Stomach smooth muscle (tissue), 2 donors: ENCODE measurements around the gene FCGR2B.
"Not testable (repeated sequence)": the region's sequence is repeated elsewhere in the genome, so short reads cannot be mapped to it uniquely, and the experiment has no call there.

Experiments used
- H3K27ac ChIP-seq: one replicate; pipeline ENCODE4 v1.7.0; 2013; ENCODE audit warnings: mild to moderate bottlenecking, low read length, inconsistent platforms
- H3K27me3 ChIP-seq, 2 donors: one replicate each; pipeline ENCODE4 v1.7.0; 2013; ENCODE audit warnings: low read length in 2 of 2; ENCODE audit not compliant: insufficient read depth in 2 of 2, control insufficient read depth in 1 of 2
- H3K36me3 ChIP-seq, 2 donors: one replicate each; pipeline ENCODE4 v1.7.0; 2013; ENCODE audit warnings: low read length in 2 of 2; ENCODE audit not compliant: control insufficient read depth in 2 of 2, insufficient read depth in 2 of 2
- H3K4me1 ChIP-seq: one replicate; pipeline ENCODE4 v1.7.0; 2013; ENCODE audit warnings: low read length; ENCODE audit not compliant: control insufficient read depth, insufficient read depth
- H3K4me3 ChIP-seq, 2 donors: one replicate each; pipeline ENCODE4 v1.7.0; 2013; ENCODE audit warnings: low read length in 2 of 2
- H3K9ac ChIP-seq, 2 donors: one replicate each; pipeline ENCODE4 v1.7.0; 2013; ENCODE audit warnings: low read length in 2 of 2, mild to moderate bottlenecking in 1 of 2
- H3K9me3 ChIP-seq, 2 donors: one replicate each; pipeline ENCODE4 v1.7.0; 2013; ENCODE audit warnings: low read length in 2 of 2; ENCODE audit not compliant: control insufficient read depth in 2 of 2
- donor health status: healthy.
- donor health status: Pancreatic carcinoma.

FCGR2B gene

DNA sequence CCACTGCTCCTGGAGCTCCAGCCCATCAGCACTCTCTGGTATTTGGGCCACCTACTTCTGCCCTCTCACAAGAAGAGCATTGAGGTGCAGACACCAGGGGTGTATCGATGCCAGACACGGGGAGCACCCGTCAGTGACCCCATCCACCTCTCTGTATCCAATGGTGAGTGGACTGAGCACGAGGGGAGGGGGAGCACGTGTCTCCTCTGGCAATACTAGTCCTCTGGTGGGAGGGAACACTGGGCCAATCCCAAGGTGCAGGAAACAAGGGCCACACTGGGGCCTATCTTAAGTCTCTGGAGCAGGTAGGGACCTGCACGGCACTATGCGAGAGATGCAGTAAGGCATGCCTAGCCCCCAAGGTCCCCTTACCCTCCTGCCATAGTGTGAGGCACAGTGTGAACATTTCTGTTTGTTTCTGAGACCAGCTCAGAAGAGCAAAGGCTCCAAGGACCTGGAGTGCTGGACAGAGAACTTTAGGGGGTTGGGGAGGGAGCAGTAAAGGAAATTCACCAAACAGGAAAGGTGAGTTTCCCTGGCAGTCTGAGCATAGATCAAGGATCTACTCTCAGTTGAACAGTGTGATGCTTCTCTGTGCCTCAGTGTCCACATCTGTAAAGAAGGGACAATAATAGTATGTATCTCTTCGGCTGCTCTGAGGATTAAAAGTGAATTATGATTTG is 60.7 kb downstream of the FCGR2B start:
- Histone ChIP-seq H3K9me3 (no peaks in the 10 kb centered on the region), H3K27ac (no peak overlapping the region), H3K9ac (no peak overlapping the region), H3K4me1 (peaks cover 18% of the 10 kb centered on the region), H3K27me3 (peaks cover 9% of the 10 kb centered on the region in 2 donors), H3K4me3 (no peak overlapping the region), H3K36me3 (no peaks in the 10 kb centered on the region)

DNA sequence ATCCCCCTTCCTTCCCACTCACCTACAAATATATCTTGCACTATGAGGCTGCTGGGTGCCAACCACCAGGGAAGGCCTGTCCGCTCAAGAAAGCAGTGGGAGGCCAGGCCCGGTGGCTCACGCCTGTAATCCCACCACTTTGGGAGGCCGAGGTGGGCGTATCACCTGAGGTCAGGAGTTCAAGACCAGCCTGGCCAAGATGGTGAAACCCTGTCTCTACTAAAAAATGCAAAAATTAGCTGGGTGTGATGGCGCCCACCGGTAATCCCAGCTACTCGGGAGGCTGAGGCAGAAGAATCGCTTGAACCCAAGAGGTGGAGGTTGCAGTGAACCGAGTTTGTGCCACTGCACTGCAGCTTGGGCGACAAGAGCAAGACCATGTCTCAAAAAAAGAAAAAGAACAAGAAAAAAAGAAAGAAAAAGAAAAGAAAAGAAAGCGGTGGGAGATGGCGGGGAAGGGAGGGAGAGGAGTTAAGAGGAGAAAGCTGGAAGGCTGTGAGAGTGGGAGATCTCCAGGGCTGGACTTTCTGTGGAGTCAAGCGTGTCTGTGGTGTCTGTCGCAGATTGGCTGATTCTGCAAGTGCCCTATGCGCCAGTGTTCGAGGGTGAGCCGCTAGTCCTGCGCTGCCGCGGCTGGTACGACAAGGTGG is 62.4 kb downstream of the FCGR2B start:
- Histone ChIP-seq H3K4me1 (peaks cover 18% of the 10 kb centered on the region), H3K9ac (peak overlapping the region in 1 of 2 donors; percentile 58), H3K4me3 (peak overlapping the region; percentile 83)
- not testable (repeated sequence) for H3K27ac ChIP-seq, H3K36me3 ChIP-seq, H3K27me3 ChIP-seq, H3K9me3 ChIP-seq

- Histone ChIP-seq H3K9me3 (no peaks in the 10 kb centered on the region), H3K27ac (peak overlapping the region; percentile 46), H3K36me3 (no peaks in the 10 kb centered on the region), H3K4me1 (peaks cover 18% of the 10 kb centered on the region), H3K27me3 (peaks cover 7 to 9% of the 10 kb centered on the region in 2 donors), H3K4me3 (peak overlapping the region; percentile 83), H3K9ac (peak overlapping the region; percentile 55 to 58)
Observed at GRCh38 chr1:161725908-161726472, 63.0 kb downstream of the FCGR2B start.

GRCh38 chr1:161726473-161727255 is 63.7 kb downstream of the FCGR2B start:
- Histone ChIP-seq H3K27me3 (peaks cover 6 to 9% of the 10 kb centered on the region in 2 donors), H3K27ac (peak overlapping the region; percentile 46), H3K9ac (peak overlapping the region; percentile 55 to 74), H3K4me1 (peaks cover 18% of the 10 kb centered on the region), H3K4me3 (peak overlapping the region; percentile 83), H3K9me3 (no peaks in the 10 kb centered on the region), H3K36me3 (no peaks in the 10 kb centered on the region)

DNA sequence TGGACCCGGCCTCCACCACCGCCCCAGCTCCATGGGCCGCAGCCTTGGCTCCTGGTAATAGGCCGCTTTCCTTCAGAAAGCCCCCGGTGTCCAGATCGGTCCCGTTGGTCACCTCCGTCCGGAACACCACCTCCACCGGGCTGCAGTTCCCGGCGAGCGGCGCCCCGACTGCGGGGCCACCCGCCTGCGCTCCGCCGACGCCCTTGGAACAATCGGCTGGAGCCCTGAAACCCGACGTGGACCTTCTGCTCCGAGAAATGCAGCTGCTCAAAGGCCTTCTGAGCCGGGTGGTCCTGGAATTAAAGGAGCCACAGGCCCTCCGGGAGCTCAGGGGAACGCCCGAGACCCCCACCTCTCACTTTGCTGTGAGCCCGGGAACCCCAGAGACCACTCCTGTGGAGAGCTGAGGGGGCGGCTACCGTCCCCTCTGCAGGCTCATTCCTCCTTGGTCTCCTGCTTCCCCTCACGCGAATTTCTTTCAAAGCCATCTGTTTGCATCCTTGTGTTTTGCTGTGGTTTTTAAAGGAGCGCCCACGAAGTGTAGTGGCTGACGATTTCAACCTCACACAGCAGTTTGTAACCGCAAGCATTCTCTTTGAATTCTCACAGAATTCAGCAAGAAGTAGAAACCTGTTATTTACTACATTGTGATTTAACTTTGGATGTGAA is 64.4 kb downstream of the FCGR2B start:
- Histone ChIP-seq H3K4me3 (peak overlapping the region; percentile 83), H3K27ac (peak overlapping the region; percentile 64), H3K4me1 (peaks cover 18% of the 10 kb centered on the region), H3K36me3 (no peaks in the 10 kb centered on the region), H3K27me3 (peaks cover 2 to 9% of the 10 kb centered on the region in 2 donors), H3K9me3 (no peaks in the 10 kb centered on the region), H3K9ac (peak overlapping the region; percentile 64 to 74)
